Esophagus muscularis mucosa (tissue), 4 donors: Measurements from ENCODE around the gene AKAP10. TPM values are rescaled to one million over a fixed set of nuclear protein-coding genes. Genes with fewer than 3 reads are reported as not detected.

Source experiments
- DNase-seq: peaks from one replicate; pipeline ENCODE4 v3.0.0-alpha.2; 2017; ENCODE audit errors: extremely low spot score
- H3K27ac ChIP-seq, 4 donors: fragments of 200-600 bp; sonication (generic); replicated peaks in 1 of 4; 1 replicate in 3 of 4; 2 replicates in 1 of 4; pipeline ENCODE4 v1.5.1; 2016 to 2019; ENCODE audit warnings: mild to moderate bottlenecking in 1 of 4
- H3K27me3 ChIP-seq, 4 donors: fragments of 200-600 bp; sonication (generic); one replicate each; pipeline versions ENCODE4 v1.5.1 to v1.6.0; 2016 to 2019
- H3K36me3 ChIP-seq, 4 donors: fragments of 200-600 bp; sonication (generic); one replicate each; pipeline ENCODE4 v1.5.1; 2016 to 2019
- H3K4me1 ChIP-seq, 4 donors: fragments of 200-600 bp; sonication (generic); one replicate each; pipeline ENCODE4 v1.5.1; 2016 to 2019
- H3K4me3 ChIP-seq, 4 donors: fragments of 200-600 bp; sonication (generic); 1 replicate in 2 of 4; 2 replicates in 2 of 4; pipeline ENCODE4 v1.5.1; 2016 to 2019; ENCODE audit warnings: mild to moderate bottlenecking in 4 of 4, moderate library complexity in 1 of 4
- H3K9me3 ChIP-seq, 4 donors: fragments of 200-600 bp; sonication (generic); 1 replicate in 3 of 4; 2 replicates in 1 of 4; pipeline ENCODE4 v1.5.1; 2016 to 2019
- EP300 ChIP-seq: sonication (generic); formaldehyde crosslinking; IDR thresholded peaks from one replicate; pipeline ENCODE4 v1.6.1; 2017; ENCODE audit warnings: antibody characterized with exemption
- POLR2A ChIP-seq: fragments of 450-650 bp; IDR thresholded peaks from one replicate; pipeline ENCODE4 v1.6.1; 2017; ENCODE audit warnings: antibody characterized with exemption, moderate library complexity, mild to moderate bottlenecking, low read depth
- POLR2AphosphoS5 ChIP-seq, 2 donors: sonication (generic); formaldehyde crosslinking; IDR thresholded peaks; one replicate each; pipeline ENCODE4 v1.6.1; 2017; ENCODE audit warnings: antibody characterized with exemption in 2 of 2
- WGBS: methylation state at CpG from one replicate; pipeline ENCODE4 v1.1.5; 2018; 5-methylcytosine and 5-hydroxymethylcytosine counted together
- intact Hi-C: fragments of 100-400 bp; cut with DNase I; formaldehyde crosslinking; loops from one replicate; pipeline ENCODE4 v1.15.1; 2023
- total RNA-seq, 4 donors: library from RNA; depleted of rRNA; stranded (reverse); fragments of >200 nt; gene quantifications; one replicate each; pipeline versions ENCODE4 v1.1.0 to v1.2.1, GENCODE V29; 2016
- TF ChIP-seq, protein P1 (sequence below), 3 experiments: fragments of 200-600 bp in 2 of 3; fragments of 450-650 bp in 1 of 3; sonication (generic) in 2 of 3; IDR thresholded peaks; one replicate each; pipeline ENCODE4 v1.5.1; 2017 to 2019; ENCODE audit warnings: antibody characterized with exemption in 3 of 3, mild to moderate bottlenecking in 2 of 3, moderate library complexity in 1 of 3

Gene AKAP10
- total RNA-seq, 4 donors from 2014 or later, result 19.5 to 27.2 (median 23.2) TPM

DNA sequence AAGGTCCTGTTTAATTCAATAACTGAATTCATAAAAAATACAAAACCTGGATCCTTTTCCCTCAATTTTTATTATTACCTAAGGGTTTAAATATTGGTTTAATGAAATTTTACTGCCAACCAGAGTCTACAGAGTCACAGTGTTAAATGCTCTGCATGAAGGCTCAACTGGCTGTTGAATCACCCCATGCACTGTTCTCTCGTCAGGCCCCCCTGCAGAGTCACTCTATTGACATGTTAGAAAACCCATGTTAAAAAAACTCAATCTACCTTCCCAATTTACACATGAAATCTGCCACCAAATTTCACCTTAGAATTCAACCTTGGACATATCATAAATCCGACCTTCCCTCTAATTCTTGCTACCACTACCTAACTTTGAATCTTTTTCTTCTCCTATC lies 66.6 kb downstream of the AKAP10 start:
- intact Hi-C loops, result no loop called here
- WGBS, result 91% methylated on average over 2 of the region's 2 CpGs
- TF ChIP-seq POLR2AphosphoS5 (IDR thresholded peaks at IDR 0.05) (no peak), EP300 (no peak), POLR2A (no peak)
- TF ChIP-seq, protein P1, sequence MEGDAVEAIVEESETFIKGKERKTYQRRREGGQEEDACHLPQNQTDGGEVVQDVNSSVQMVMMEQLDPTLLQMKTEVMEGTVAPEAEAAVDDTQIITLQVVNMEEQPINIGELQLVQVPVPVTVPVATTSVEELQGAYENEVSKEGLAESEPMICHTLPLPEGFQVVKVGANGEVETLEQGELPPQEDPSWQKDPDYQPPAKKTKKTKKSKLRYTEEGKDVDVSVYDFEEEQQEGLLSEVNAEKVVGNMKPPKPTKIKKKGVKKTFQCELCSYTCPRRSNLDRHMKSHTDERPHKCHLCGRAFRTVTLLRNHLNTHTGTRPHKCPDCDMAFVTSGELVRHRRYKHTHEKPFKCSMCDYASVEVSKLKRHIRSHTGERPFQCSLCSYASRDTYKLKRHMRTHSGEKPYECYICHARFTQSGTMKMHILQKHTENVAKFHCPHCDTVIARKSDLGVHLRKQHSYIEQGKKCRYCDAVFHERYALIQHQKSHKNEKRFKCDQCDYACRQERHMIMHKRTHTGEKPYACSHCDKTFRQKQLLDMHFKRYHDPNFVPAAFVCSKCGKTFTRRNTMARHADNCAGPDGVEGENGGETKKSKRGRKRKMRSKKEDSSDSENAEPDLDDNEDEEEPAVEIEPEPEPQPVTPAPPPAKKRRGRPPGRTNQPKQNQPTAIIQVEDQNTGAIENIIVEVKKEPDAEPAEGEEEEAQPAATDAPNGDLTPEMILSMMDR (IDR thresholded peaks at IDR 0.05), result no peak
- peaks cover 20 to 97% (median 82%) of the 10 kb centered on the region in 4 donors for H3K36me3 ChIP-seq
- H3K27ac ChIP-seq, result no peak overlapping the region
- H3K4me1 ChIP-seq, result no peaks in the 10 kb centered on the region
- H3K27me3 ChIP-seq, result no peaks in the 10 kb centered on the region
- H3K9me3 ChIP-seq, result no peaks in the 10 kb centered on the region
- no peak for DNase-seq
- H3K4me3 ChIP-seq, result no peak overlapping the region

DNA sequence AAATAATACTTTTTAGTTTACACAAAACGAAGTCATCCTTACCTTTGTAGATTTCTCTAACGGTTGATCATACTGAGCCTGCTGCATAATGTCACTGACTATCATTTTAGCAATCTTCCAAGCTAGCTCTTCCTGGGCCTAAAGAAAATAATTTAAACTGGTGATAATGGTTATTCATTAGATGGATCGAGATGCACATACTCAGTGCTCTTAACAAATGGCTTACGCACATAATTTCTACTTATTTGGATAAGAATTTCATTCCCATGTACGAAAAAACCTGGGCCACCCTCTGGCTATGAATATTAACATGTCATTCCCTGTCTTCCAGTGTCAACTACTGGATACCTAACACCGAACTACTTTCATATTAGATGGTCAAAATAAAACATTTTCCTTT lies 68.5 kb downstream of the AKAP10 start:
- Histone ChIP-seq H3K9me3 (no peaks in the 10 kb centered on the region), H3K27ac (no peak overlapping the region), H3K4me3 (no peak overlapping the region), H3K27me3 (no peaks in the 10 kb centered on the region), H3K36me3 (peaks cover 31 to 97% (median 80%) of the 10 kb centered on the region in 4 donors), H3K4me1 (peaks cover 0 to 8% (median 5%) of the 10 kb centered on the region in 4 donors)
- intact Hi-C loops, result no loop called here
- WGBS, result 86% methylated on average over 6 of the region's 6 CpGs
- TF ChIP-seq, protein P1 (IDR thresholded peaks at IDR 0.05), result no peak
- TF ChIP-seq EP300 (no peak), POLR2A (no peak), POLR2AphosphoS5 (IDR thresholded peaks at IDR 0.05) (no peak)
- no peak for DNase-seq

- TF ChIP-seq, protein P1 (IDR thresholded peaks at IDR 0.05), result no peak
- no peak for TF ChIP-seq POLR2AphosphoS5 (IDR thresholded peaks at IDR 0.05)
- no peak for TF ChIP-seq EP300
- no peak for TF ChIP-seq POLR2A
- WGBS, result 75% methylated on average over 4 of the region's 5 CpGs
- Histone ChIP-seq H3K27ac (no peak overlapping the region), H3K27me3 (no peaks in the 10 kb centered on the region), H3K36me3 (peaks cover 33 to 95% (median 81%) of the 10 kb centered on the region in 4 donors), H3K4me1 (peaks cover 0 to 18% (median 13%) of the 10 kb centered on the region in 4 donors), H3K9me3 (no peaks in the 10 kb centered on the region), H3K4me3 (no peak overlapping the region)
- intact Hi-C loops, result no loop called here
- no peak for DNase-seq
Measured at GRCh38 chr17:19905502-19905901, 72.1 kb downstream of the AKAP10 start.

GRCh38 chr17:19904924-19905323 lies 72.7 kb downstream of the AKAP10 start:
- no peaks in the 10 kb centered on the region for H3K9me3 ChIP-seq
- H3K36me3 ChIP-seq, result peaks cover 33 to 100% (median 84%) of the 10 kb centered on the region in 4 donors
- no peak for DNase-seq
- H3K4me3 ChIP-seq, result no peak overlapping the region
- WGBS, result 61% methylated on average over 5 of the region's 5 CpGs
- H3K27me3 ChIP-seq, result no peaks in the 10 kb centered on the region
- H3K4me1 ChIP-seq, result peaks cover 0 to 18% (median 13%) of the 10 kb centered on the region in 4 donors
- TF ChIP-seq POLR2A, result no peak
- no peak for TF ChIP-seq EP300
- no peak for TF ChIP-seq POLR2AphosphoS5 (IDR thresholded peaks at IDR 0.05)
- TF ChIP-seq, protein P1 (IDR thresholded peaks at IDR 0.05), result no peak
- H3K27ac ChIP-seq, result no peak overlapping the region
- intact Hi-C loops, result loop anchor here (5.0 kb wide), 1 partner anchor 38 kb away; the partner anchor contains the start of gene ULK2

GRCh38 chr17:19904412-19904811 lies 73.2 kb downstream of the AKAP10 start:
- Histone ChIP-seq H3K9me3 (no peaks in the 10 kb centered on the region), H3K27ac (peak overlapping the region in 1 of 4 donors; percentile 48), H3K36me3 (peaks cover 33 to 97% (median 81%) of the 10 kb centered on the region in 4 donors), H3K4me3 (no peak overlapping the region), H3K4me1 (peaks cover 0 to 18% (median 13%) of the 10 kb centered on the region in 4 donors), H3K27me3 (no peaks in the 10 kb centered on the region)
- no peak for TF ChIP-seq POLR2A
- TF ChIP-seq, protein P1 (IDR thresholded peaks at IDR 0.05), result no peak
- TF ChIP-seq EP300, result no peak
- TF ChIP-seq POLR2AphosphoS5 (IDR thresholded peaks at IDR 0.05), result no peak
- intact Hi-C loops, result loop anchor here (5.0 kb wide), 1 partner anchor 37 kb away; the partner anchor contains the start of gene ULK2
- no peak for DNase-seq
